A673 (cell line): Measurements from ENCODE around the gene KMO. TPM values are rescaled to one million over a fixed set of nuclear protein-coding genes. Genes with fewer than 3 reads are reported as not detected.

Source experiments
- BruUV-seq: library from RNA; stranded (reverse); fragments of 400-500 nt; replicated peaks from 2 replicates; lab custom pipeline; 2021; lab: Mats Ljungman, UMichigan
- CTCF ChIA-PET: fragments of 300-600 bp; sonication (Branson Sonifier 250); formaldehyde crosslinking; loops from one replicate; lab custom pipeline; 2022; ENCODE audit warnings: antibody characterized with exemption; lab: Charles Lee
- POLR2A ChIA-PET: fragments of 300-600 bp; sonication (Branson Sonifier 250); formaldehyde crosslinking; loops from one replicate; lab custom pipeline; 2022; ENCODE audit warnings: antibody characterized with exemption; ENCODE audit not compliant: low non-redundant PET; lab: Charles Lee
- DNase-seq: peaks from one replicate; pipeline ENCODE4 v3.0.0-alpha.2; 2015; ENCODE audit warnings: low spot score
- H3K27ac ChIP-seq: fragments of 200-600 bp; sonication (generic); 2 replicates; pipeline ENCODE4 v1.5.1; 2016; ENCODE audit warnings: mixed run types, low read depth, mild to moderate bottlenecking, mixed read lengths, antibody characterized with exemption, low read length; ENCODE audit not compliant: poor library complexity, severe bottlenecking
- H3K27me3 ChIP-seq: fragments of 200-600 bp; sonication (generic); replicated peaks from 2 replicates; pipeline ENCODE4 v1.6.1; 2017; ENCODE audit warnings: mixed run types, low read depth, mild to moderate bottlenecking, mixed read lengths, antibody characterized with exemption, low read length; ENCODE audit not compliant: insufficient read depth, poor library complexity
- H3K36me3 ChIP-seq: fragments of 200-600 bp; sonication (generic); 2 replicates; pipeline ENCODE4 v1.6.1; 2016; ENCODE audit warnings: mixed run types, mild to moderate bottlenecking, mixed read lengths, antibody characterized with exemption, low read length; ENCODE audit not compliant: insufficient read depth, poor library complexity, severe bottlenecking
- H3K4me1 ChIP-seq: fragments of 200-600 bp; sonication (generic); 2 replicates; pipeline ENCODE4 v1.6.1; 2017; ENCODE audit warnings: mixed run types, mild to moderate bottlenecking, mixed read lengths, antibody characterized with exemption, low read length; ENCODE audit not compliant: insufficient read depth, poor library complexity, severe bottlenecking
- H3K4me3 ChIP-seq: fragments of 200-600 bp; sonication (generic); 2 replicates; pipeline ENCODE4 v1.5.1; 2016; ENCODE audit warnings: low read depth, mixed run types, mild to moderate bottlenecking, mixed read lengths, low read length; ENCODE audit not compliant: poor library complexity, severe bottlenecking
- H3K9me3 ChIP-seq: fragments of 200-600 bp; sonication (generic); 2 replicates; pipeline ENCODE4 v1.6.1; 2016; ENCODE audit warnings: mixed run types, low read depth, mild to moderate bottlenecking, mixed read lengths, antibody characterized with exemption, low read length; ENCODE audit not compliant: poor library complexity, severe bottlenecking
- EZH2 ChIP-seq: fragments of 200-600 bp; sonication (generic); IDR thresholded peaks from 2 replicates; pipeline ENCODE4 v1.6.1; 2017; ENCODE audit warnings: borderline replicate concordance, low read depth, mild to moderate bottlenecking, mixed read lengths, antibody characterized with exemption, low read length; ENCODE audit not compliant: poor library complexity, severe bottlenecking
- intact Hi-C: fragments of 100-400 bp; cut with micrococcal nuclease; formaldehyde crosslinking; loops from one replicate; pipeline ENCODE4 v1.10.0; 2022; ENCODE audit not compliant: unreplicated experiment
- total RNA-seq: library from RNA; stranded (reverse); gene quantifications from 2 replicates; pipeline ENCODE4 v1.2.3, GENCODE V29; 2021
- TF ChIP-seq, protein P1 (sequence below): fragments of 300-800, 200-600 bp; sonication (generic); conservative IDR thresholded peaks from 2 replicates; pipeline ENCODE4 v1.5.1; 2017; ENCODE audit warnings: low read depth, mild to moderate bottlenecking, antibody characterized with exemption, low read length, moderate library complexity, mixed read lengths

The KMO gene
- total RNA-seq, 1 experiment from 2014 or later: 11.8 TPM

GRCh38 chr1:241485554-241485992, 46.6 kb upstream of the KMO start:
- intact Hi-C loops: loop anchor here (5.0 to 10.0 kb wide), 4 partner anchors 171 to 753 kb away; no protein-coding TSS in a partner anchor
- no TSS peak for BruUV-seq
- Histone ChIP-seq H3K4me1 (peaks cover 7% of the 10 kb centered on the region), H3K36me3 (no peaks in the 10 kb centered on the region), H3K27ac (no peak overlapping the region), H3K9me3 (no peaks in the 10 kb centered on the region), H3K27me3 (no peaks in the 10 kb centered on the region), H3K4me3 (no peak overlapping the region)
- POLR2A ChIA-PET: no interaction called here
- TF ChIP-seq, protein P1, sequence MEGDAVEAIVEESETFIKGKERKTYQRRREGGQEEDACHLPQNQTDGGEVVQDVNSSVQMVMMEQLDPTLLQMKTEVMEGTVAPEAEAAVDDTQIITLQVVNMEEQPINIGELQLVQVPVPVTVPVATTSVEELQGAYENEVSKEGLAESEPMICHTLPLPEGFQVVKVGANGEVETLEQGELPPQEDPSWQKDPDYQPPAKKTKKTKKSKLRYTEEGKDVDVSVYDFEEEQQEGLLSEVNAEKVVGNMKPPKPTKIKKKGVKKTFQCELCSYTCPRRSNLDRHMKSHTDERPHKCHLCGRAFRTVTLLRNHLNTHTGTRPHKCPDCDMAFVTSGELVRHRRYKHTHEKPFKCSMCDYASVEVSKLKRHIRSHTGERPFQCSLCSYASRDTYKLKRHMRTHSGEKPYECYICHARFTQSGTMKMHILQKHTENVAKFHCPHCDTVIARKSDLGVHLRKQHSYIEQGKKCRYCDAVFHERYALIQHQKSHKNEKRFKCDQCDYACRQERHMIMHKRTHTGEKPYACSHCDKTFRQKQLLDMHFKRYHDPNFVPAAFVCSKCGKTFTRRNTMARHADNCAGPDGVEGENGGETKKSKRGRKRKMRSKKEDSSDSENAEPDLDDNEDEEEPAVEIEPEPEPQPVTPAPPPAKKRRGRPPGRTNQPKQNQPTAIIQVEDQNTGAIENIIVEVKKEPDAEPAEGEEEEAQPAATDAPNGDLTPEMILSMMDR: peak; percentile 45; the same call in 1 of the 2 replicates
- TF ChIP-seq EZH2: no peak
- DNase-seq: peak; percentile 24
- CTCF ChIA-PET: interaction anchor here (0.6 to 1.1 kb wide), 2 partner anchors 519 to 598 kb away, joined by 3 read pairs; no protein-coding TSS in a partner anchor

GRCh38 chr1:241488739-241489138, 43.4 kb upstream of the KMO start:
- ChIA-PET CTCF (no interaction called here), POLR2A (no interaction called here)
- Histone ChIP-seq H3K27me3 (no peaks in the 10 kb centered on the region), H3K27ac (no peak overlapping the region), H3K36me3 (no peaks in the 10 kb centered on the region), H3K9me3 (no peaks in the 10 kb centered on the region), H3K4me3 (no peak overlapping the region), H3K4me1 (no peaks in the 10 kb centered on the region)
- no TSS peak for BruUV-seq
- TF ChIP-seq, protein P1: no peak
- no peak for TF ChIP-seq EZH2
- intact Hi-C loops: loop anchor here (5.0 to 10.0 kb wide), 4 partner anchors 174 to 756 kb away; no protein-coding TSS in a partner anchor
- no peak for DNase-seq

GRCh38 chr1:241495741-241496140, 36.4 kb upstream of the KMO start:
- peaks cover 14% of the 10 kb centered on the region for H3K36me3 ChIP-seq

More at GRCh38 chr1:241495741-241496140, 36.4 kb upstream of the KMO start:
- H3K4me3 ChIP-seq: no peak overlapping the region
- ChIA-PET POLR2A (no interaction called here), CTCF (no interaction called here)
- H3K27me3 ChIP-seq: no peaks in the 10 kb centered on the region
- intact Hi-C loops: no loop called here
- H3K4me1 ChIP-seq: no peaks in the 10 kb centered on the region
- no peaks in the 10 kb centered on the region for H3K9me3 ChIP-seq
- TF ChIP-seq, protein P1: no peak
- no peak for TF ChIP-seq EZH2
- BruUV-seq: no TSS peak
- H3K27ac ChIP-seq: no peak overlapping the region
- DNase-seq: no peak
